Panc1 (cell line): ENCODE results near the gene TIMP3. TPM values are rescaled to one million over a fixed set of nuclear protein-coding genes. Genes with fewer than 3 reads are reported as not detected.

ENCODE experiments used
- ATAC-seq: fragments of 200-7000 bp; cut with Tn5 transposase; 2 replicates; pipeline ENCODE4 v1.9.1; 2020; ENCODE audit warnings: mild to moderate bottlenecking, moderate library complexity
- BruUV-seq: library from RNA; stranded (reverse); fragments of 400-500 nt; replicated peaks from 2 replicates; lab custom pipeline; 2021; lab: Mats Ljungman, UMichigan
- CTCF ChIA-PET: fragments of 300-600 bp; sonication (Branson Sonifier 250); formaldehyde crosslinking; loops from one replicate; lab custom pipeline; 2022; ENCODE audit warnings: antibody characterized with exemption; lab: Charles Lee
- POLR2A ChIA-PET: fragments of 300-600 bp; sonication (Branson Sonifier 250); formaldehyde crosslinking; loops from one replicate; lab custom pipeline; 2022; ENCODE audit warnings: antibody characterized with exemption; lab: Charles Lee
- DNase-seq: peaks from one replicate; pipeline ENCODE4 v3.0.0-alpha.2; 2010; ENCODE audit warnings: low read depth, low spot score
- H3K27ac ChIP-seq: 2 replicates; pipeline ENCODE4 v1.5.1; 2011; ENCODE audit warnings: mild to moderate bottlenecking, low read length, inconsistent platforms
- H3K27me3 ChIP-seq: fragments of 200-500 bp; sonication (Bioruptor generic); 2 replicates; pipeline ENCODE4 v1.6.0; 2014; ENCODE audit warnings: low read length, inconsistent platforms; ENCODE audit not compliant: control insufficient read depth, insufficient read depth
- H3K36me3 ChIP-seq: fragments of 200-500 bp; sonication (Bioruptor generic); 2 replicates; pipeline ENCODE4 v1.5.1; 2014; ENCODE audit warnings: inconsistent platforms, mild to moderate bottlenecking, low read length, moderate library complexity; ENCODE audit not compliant: control insufficient read depth, insufficient read depth
- H3K4me1 ChIP-seq: 2 replicates; pipeline ENCODE4 v1.5.1; 2011; ENCODE audit warnings: inconsistent platforms, mild to moderate bottlenecking, low read length, moderate library complexity; ENCODE audit not compliant: control insufficient read depth, insufficient read depth
- H3K4me3 ChIP-seq, 2 experiments: 2 replicates each; pipeline ENCODE4 v1.5.1; 2011 to 2012; ENCODE audit warnings: low read depth in 2 of 2, low read length in 2 of 2, mild to moderate bottlenecking in 2 of 2, inconsistent platforms in 1 of 2, moderate library complexity in 1 of 2
- H3K9me3 ChIP-seq: fragments of 200-500 bp; sonication (Bioruptor generic); 2 replicates; pipeline ENCODE4 v1.5.1; 2014; ENCODE audit warnings: low read depth, mild to moderate bottlenecking, inconsistent platforms, low read length, moderate library complexity; ENCODE audit not compliant: control insufficient read depth, insufficient read depth
- POLR2AphosphoS5 ChIP-seq: IDR thresholded peaks from 2 replicates; pipeline ENCODE4 v1.6.1; 2012; ENCODE audit warnings: mild to moderate bottlenecking, low read depth, low read length, moderate library complexity
- SIN3A ChIP-seq: IDR thresholded peaks from 2 replicates; pipeline ENCODE4 v1.6.1; 2012; ENCODE audit warnings: low read depth, mild to moderate bottlenecking, low read length, moderate library complexity, borderline replicate concordance; ENCODE audit not compliant: insufficient read depth
- TCF7L2 ChIP-seq: IDR thresholded peaks from 2 replicates; pipeline ENCODE4 v1.6.1; 2011; ENCODE audit warnings: mild to moderate bottlenecking, low read depth, low read length, inconsistent platforms
- in situ Hi-C: cut with HindIII; loops from 2 replicates; pipeline ENCODE4 v1.10.0; 2016; ENCODE audit warnings: low sequenced_read_pairs, low pct_unique_long_range_greater_than_20kb
- intact Hi-C: fragments of 100-400 bp; cut with micrococcal nuclease; formaldehyde crosslinking; loops from one replicate; pipeline ENCODE4 v1.10.0; 2022; ENCODE audit not compliant: unreplicated experiment
- total RNA-seq: library from RNA; stranded (reverse); gene quantifications from one replicate; pipeline ENCODE4 v1.2.1, GENCODE V29; 2021; ENCODE audit not compliant: unreplicated experiment
- TF ChIP-seq, protein P1 (sequence below), 2 experiments: IDR thresholded peaks; 2 replicates each; pipeline ENCODE4 v1.6.1; 2011 to 2012; ENCODE audit warnings: low read depth in 2 of 2, control low read depth in 1 of 2, low read length in 1 of 2, mild to moderate bottlenecking in 1 of 2, moderate library complexity in 1 of 2; ENCODE audit not compliant: insufficient read depth in 1 of 2
- TF ChIP-seq, protein P2 (sequence below): fragments of 450-650 bp; IDR thresholded peaks from 2 replicates; pipeline ENCODE4 v1.5.1; 2017; ENCODE audit warnings: mild to moderate bottlenecking

TIMP3 gene
- total RNA-seq, 1 experiment from 2014 or later, result 0.67 TPM

DNA sequence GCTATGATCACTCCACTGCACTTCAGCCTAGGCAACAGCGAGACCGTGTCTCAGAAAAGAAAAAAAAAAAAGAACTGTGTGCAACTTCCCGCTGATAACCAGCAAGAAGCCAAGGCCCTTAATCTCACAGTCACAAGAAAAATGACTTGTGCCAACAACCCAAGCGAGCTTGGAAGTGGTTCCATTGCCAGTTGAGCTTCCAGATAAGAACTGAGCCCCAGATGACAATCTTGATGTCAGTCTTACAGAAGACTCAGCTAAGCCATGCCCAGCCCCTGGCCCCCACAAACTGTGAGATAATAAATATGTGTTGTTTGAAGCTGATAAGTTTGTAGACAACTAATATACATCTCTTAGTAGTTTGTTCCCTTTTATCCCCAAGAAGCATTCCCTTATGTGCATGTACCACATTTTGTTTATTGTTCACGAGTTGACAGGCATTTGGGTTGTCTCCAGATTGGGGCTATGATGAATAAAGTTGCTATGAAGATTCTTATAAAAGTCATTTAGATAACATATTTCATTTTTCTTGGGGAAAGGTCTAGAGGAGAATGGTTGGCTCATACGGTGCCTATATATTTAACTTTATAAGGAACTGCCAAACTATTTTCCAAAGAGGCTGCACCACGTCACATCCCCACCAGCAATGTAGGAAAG, 85.9 kb downstream of the TIMP3 start:
- Histone ChIP-seq H3K4me3 (no peak overlapping the region), H3K27ac (no peak overlapping the region), H3K27me3 (no peaks in the 10 kb centered on the region), H3K36me3 (no peaks in the 10 kb centered on the region), H3K4me1 (no peaks in the 10 kb centered on the region), H3K9me3 (no peaks in the 10 kb centered on the region)
- TF ChIP-seq, protein P1, sequence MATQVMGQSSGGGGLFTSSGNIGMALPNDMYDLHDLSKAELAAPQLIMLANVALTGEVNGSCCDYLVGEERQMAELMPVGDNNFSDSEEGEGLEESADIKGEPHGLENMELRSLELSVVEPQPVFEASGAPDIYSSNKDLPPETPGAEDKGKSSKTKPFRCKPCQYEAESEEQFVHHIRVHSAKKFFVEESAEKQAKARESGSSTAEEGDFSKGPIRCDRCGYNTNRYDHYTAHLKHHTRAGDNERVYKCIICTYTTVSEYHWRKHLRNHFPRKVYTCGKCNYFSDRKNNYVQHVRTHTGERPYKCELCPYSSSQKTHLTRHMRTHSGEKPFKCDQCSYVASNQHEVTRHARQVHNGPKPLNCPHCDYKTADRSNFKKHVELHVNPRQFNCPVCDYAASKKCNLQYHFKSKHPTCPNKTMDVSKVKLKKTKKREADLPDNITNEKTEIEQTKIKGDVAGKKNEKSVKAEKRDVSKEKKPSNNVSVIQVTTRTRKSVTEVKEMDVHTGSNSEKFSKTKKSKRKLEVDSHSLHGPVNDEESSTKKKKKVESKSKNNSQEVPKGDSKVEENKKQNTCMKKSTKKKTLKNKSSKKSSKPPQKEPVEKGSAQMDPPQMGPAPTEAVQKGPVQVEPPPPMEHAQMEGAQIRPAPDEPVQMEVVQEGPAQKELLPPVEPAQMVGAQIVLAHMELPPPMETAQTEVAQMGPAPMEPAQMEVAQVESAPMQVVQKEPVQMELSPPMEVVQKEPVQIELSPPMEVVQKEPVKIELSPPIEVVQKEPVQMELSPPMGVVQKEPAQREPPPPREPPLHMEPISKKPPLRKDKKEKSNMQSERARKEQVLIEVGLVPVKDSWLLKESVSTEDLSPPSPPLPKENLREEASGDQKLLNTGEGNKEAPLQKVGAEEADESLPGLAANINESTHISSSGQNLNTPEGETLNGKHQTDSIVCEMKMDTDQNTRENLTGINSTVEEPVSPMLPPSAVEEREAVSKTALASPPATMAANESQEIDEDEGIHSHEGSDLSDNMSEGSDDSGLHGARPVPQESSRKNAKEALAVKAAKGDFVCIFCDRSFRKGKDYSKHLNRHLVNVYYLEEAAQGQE (IDR thresholded peaks at IDR 0.05; ENCODE audit: insufficient read depth in 1 of 2, low read depth in 2 of 2, low read length in 1 of 2), result no peak
- TF ChIP-seq, protein P2, sequence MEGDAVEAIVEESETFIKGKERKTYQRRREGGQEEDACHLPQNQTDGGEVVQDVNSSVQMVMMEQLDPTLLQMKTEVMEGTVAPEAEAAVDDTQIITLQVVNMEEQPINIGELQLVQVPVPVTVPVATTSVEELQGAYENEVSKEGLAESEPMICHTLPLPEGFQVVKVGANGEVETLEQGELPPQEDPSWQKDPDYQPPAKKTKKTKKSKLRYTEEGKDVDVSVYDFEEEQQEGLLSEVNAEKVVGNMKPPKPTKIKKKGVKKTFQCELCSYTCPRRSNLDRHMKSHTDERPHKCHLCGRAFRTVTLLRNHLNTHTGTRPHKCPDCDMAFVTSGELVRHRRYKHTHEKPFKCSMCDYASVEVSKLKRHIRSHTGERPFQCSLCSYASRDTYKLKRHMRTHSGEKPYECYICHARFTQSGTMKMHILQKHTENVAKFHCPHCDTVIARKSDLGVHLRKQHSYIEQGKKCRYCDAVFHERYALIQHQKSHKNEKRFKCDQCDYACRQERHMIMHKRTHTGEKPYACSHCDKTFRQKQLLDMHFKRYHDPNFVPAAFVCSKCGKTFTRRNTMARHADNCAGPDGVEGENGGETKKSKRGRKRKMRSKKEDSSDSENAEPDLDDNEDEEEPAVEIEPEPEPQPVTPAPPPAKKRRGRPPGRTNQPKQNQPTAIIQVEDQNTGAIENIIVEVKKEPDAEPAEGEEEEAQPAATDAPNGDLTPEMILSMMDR, result no peak
- TF ChIP-seq SIN3A, result no peak
- TF ChIP-seq TCF7L2, result no peak
- TF ChIP-seq POLR2AphosphoS5, result no peak
- CTCF ChIA-PET, result no interaction called here
- in situ Hi-C loops (no loop called here), intact Hi-C loops (no loop called here)
- BruUV-seq, result no TSS peak
- POLR2A ChIA-PET, result no interaction called here
- DNase-seq (no peak), ATAC-seq (no peak)

DNA sequence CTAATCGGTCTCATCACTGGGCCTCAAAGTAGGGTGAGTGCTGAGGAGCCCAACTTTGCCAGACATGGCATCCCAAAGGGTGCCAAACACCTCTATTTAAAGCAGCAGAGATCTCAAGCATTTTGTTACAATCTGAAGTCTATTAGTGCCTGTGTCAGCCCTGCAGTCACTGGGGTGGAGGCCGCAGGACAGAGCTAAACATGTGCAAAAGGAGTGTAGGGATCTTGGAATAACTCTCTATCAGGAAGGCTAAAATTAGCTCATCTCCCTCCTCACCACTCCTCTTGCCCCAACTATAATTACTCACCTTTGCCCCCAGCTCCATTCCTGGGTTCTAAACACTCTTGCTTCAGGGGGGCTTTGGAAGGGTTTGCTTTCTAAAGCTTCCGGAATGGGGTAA, 87.5 kb downstream of the TIMP3 start:
- in situ Hi-C loops, result no loop called here
- intact Hi-C loops, result no loop called here
- CTCF ChIA-PET, result no interaction called here

More for the DNA sequence above, 87.5 kb downstream of the TIMP3 start:
- Histone ChIP-seq H3K9me3 (no peaks in the 10 kb centered on the region), H3K27me3 (no peaks in the 10 kb centered on the region), H3K4me1 (no peaks in the 10 kb centered on the region), H3K4me3 (no peak overlapping the region), H3K36me3 (no peaks in the 10 kb centered on the region), H3K27ac (no peak overlapping the region)
- DNase-seq (no peak), ATAC-seq (no peak)
- POLR2A ChIA-PET, result no interaction called here
- no TSS peak for BruUV-seq
- TF ChIP-seq SIN3A (no peak), POLR2AphosphoS5 (no peak), TCF7L2 (no peak)
- TF ChIP-seq, protein P1 (IDR thresholded peaks at IDR 0.05; ENCODE audit: insufficient read depth in 1 of 2, low read depth in 2 of 2, low read length in 1 of 2), result no peak
- TF ChIP-seq, protein P2, result no peak
